ENCODE results near the gene BIRC7.

BIRC7 gene

GRCh38 chr20:63255931-63256704 is 20.4 kb downstream of the BIRC7 start:
- DNase-seq, result no peak
- no peak for TF ChIP-seq CTCF (IDR thresholded peaks at IDR 0.05; ENCODE audit: low read depth, low read length, missing control alignments)
- in situ Hi-C loops (cut with HindIII; ENCODE audit: low pct_ligation_motif_present, low sequenced_read_pairs), result no loop called here
- Histone ChIP-seq H3K27ac (no peak overlapping the region), H3K36me3 (replicated peaks) (no peaks in the 10 kb centered on the region), H3K4me3 (ENCODE audit: low read depth, low read length) (no peak overlapping the region), H3K27me3 (replicated peaks) (peaks cover 47% of the 10 kb centered on the region)

GRCh38 chr20:63256954-63257353 is 21.2 kb downstream of the BIRC7 start:
- peaks cover 56% of the 10 kb centered on the region for H3K27me3 ChIP-seq (replicated peaks)
- TF ChIP-seq CTCF (IDR thresholded peaks at IDR 0.05; ENCODE audit: low read depth, low read length, missing control alignments), result no peak
- no peak overlapping the region for H3K4me3 ChIP-seq (ENCODE audit: low read depth, low read length)
- in situ Hi-C loops (cut with HindIII; ENCODE audit: low pct_ligation_motif_present, low sequenced_read_pairs), result no loop called here
- no peak for DNase-seq
- no peaks in the 10 kb centered on the region for H3K36me3 ChIP-seq (replicated peaks)
- H3K27ac ChIP-seq, result no peak overlapping the region

- Histone ChIP-seq H3K4me3 (ENCODE audit: low read depth, low read length) (no peak overlapping the region), H3K27ac (no peak overlapping the region), H3K27me3 (replicated peaks) (peaks cover 55% of the 10 kb centered on the region), H3K36me3 (replicated peaks) (no peaks in the 10 kb centered on the region)
- DNase-seq, result no peak
- in situ Hi-C loops (cut with HindIII; ENCODE audit: low pct_ligation_motif_present, low sequenced_read_pairs), result no loop called here
- TF ChIP-seq CTCF (IDR thresholded peaks at IDR 0.05; ENCODE audit: low read depth, low read length, missing control alignments), result no peak
These were observed 21.9 kb downstream of the BIRC7 start for GRCh38 chr20:63257629-63258028.

- no peak overlapping the region for H3K27ac ChIP-seq
- DNase-seq, result no peak
- no peak for TF ChIP-seq CTCF (IDR thresholded peaks at IDR 0.05; ENCODE audit: low read depth, low read length, missing control alignments)
- H3K27me3 ChIP-seq (replicated peaks), result peaks cover 49% of the 10 kb centered on the region
- in situ Hi-C loops (cut with HindIII; ENCODE audit: low pct_ligation_motif_present, low sequenced_read_pairs), result no loop called here
- no peak overlapping the region for H3K4me3 ChIP-seq (ENCODE audit: low read depth, low read length)
- H3K36me3 ChIP-seq (replicated peaks), result no peaks in the 10 kb centered on the region
These were observed 23.1 kb downstream of the BIRC7 start for GRCh38 chr20:63258781-63259180.

GRCh38 chr20:63259734-63260460 is 24.2 kb downstream of the BIRC7 start:
- DNase-seq, result no peak
- Histone ChIP-seq H3K27me3 (replicated peaks) (peaks cover 44% of the 10 kb centered on the region), H3K36me3 (replicated peaks) (no peaks in the 10 kb centered on the region), H3K4me3 (ENCODE audit: low read depth, low read length) (no peak overlapping the region), H3K27ac (no peak overlapping the region)
- TF ChIP-seq CTCF (IDR thresholded peaks at IDR 0.05; ENCODE audit: low read depth, low read length, missing control alignments), result no peak
- in situ Hi-C loops (cut with HindIII; ENCODE audit: low pct_ligation_motif_present, low sequenced_read_pairs), result no loop called here
